K562 (cell line): Measurements from ENCODE around the gene ZFYVE28. TPM values are rescaled to one million over a fixed set of nuclear protein-coding genes. Genes with fewer than 3 reads are reported as not detected.

Source experiments
- ARNT ChIP-seq, 2 experiments: fragments of 450-650 bp; IDR thresholded peaks; 2 replicates each; pipeline ENCODE4 v1.6.1; 2016; ENCODE audit warnings: mild to moderate bottlenecking in 1 of 2
- MAZ ChIP-seq, 2 experiments: fragments of 450-650 bp in 1 of 2; sonication (generic) in 1 of 2; formaldehyde crosslinking; IDR thresholded peaks in 1 of 2; conservative IDR thresholded peaks in 1 of 2; 2 replicates each; pipeline versions ENCODE4 v1.4.0 to v1.5.0; 2020; ENCODE audit warnings: mild to moderate bottlenecking in 1 of 2, missing genetic modification reagents in 1 of 2
- MCM3 ChIP-seq: fragments of 450-650 bp; IDR thresholded peaks from 2 replicates; pipeline ENCODE4 v1.6.1; 2016
- RAD21 ChIP-seq, 2 experiments: fragments of 250-450 bp in 1 of 2; fragments of 450-650 bp in 1 of 2; sonication (Bioruptor Pico) in 1 of 2; formaldehyde crosslinking in 1 of 2; IDR thresholded peaks in 1 of 2; conservative IDR thresholded peaks in 1 of 2; 2 replicates each; pipeline versions ENCODE4 v1.4.0 to v1.8.0; 2020 to 2022; ENCODE audit warnings: mild to moderate bottlenecking in 2 of 2, moderate library complexity in 1 of 2
- SETDB1 ChIP-seq: IDR thresholded peaks from one replicate; pipeline ENCODE4 v1.6.1; 2012; ENCODE audit warnings: low read length, control low read depth, inconsistent platforms
- SMAD4 ChIP-seq: fragments of 250-450 bp; sonication (Bioruptor Pico); conservative IDR thresholded peaks from 2 replicates; pipeline ENCODE4 v1.8.0; 2021; ENCODE audit warnings: inconsistent platforms, mild to moderate bottlenecking, moderate library complexity
- STAG1 ChIP-seq: sonication (generic); formaldehyde crosslinking; IDR thresholded peaks from 2 replicates; pipeline ENCODE4 v1.5.0; 2020; ENCODE audit warnings: missing genetic modification reagents, borderline replicate concordance
- ZFP91 ChIP-seq: sonication (generic); formaldehyde crosslinking; IDR thresholded peaks from 2 replicates; pipeline ENCODE4 v1.8.0; 2022; ENCODE audit warnings: mild to moderate bottlenecking, missing genetic modification reagents
- ZNF24 ChIP-seq: fragments of 450-650 bp; IDR thresholded peaks from 2 replicates; pipeline ENCODE4 v1.6.1; 2016
- ZNF318 ChIP-seq, 2 experiments: fragments of 450-650 bp; IDR thresholded peaks; 2 replicates each; pipeline ENCODE4 v1.6.1; 2016; ENCODE audit warnings: mild to moderate bottlenecking in 2 of 2, borderline replicate concordance in 1 of 2, low read depth in 1 of 2, moderate library complexity in 1 of 2
- polyA plus RNA-seq, 8 experiments: library from polyadenylated mRNA; depleted of rRNA in 4 of 8; stranded (reverse) in 5 of 8; unstranded in 3 of 8; fragments of >200 nt; fragmentation: Nextera tagmentation in 2 of 8; fragmentation: Illumina TruSeq in 1 of 8; extraction: Ambion mirVana in 2 of 8; extraction: Trizol in 1 of 8; gene quantifications; 2 replicates each; pipeline versions ENCODE4 v1.2.1 to v1.2.3, GENCODE V29; 2011 to 2014; ENCODE audit warnings: inconsistent platforms in 1 of 8, missing spikeins in 1 of 8
- total RNA-seq, 7 experiments: library from RNA; depleted of rRNA in 6 of 7; stranded (reverse); fragments of >200 nt in 6 of 7; fragmentation: Illumina TruSeq in 2 of 7; extraction: Trizol in 2 of 7; gene quantifications; 2 replicates each; pipeline versions ENCODE4 v1.2.1 to v1.2.3, GENCODE V29; 2011 to 2021; ENCODE audit warnings: low replicate concordance in 1 of 7

The ZFYVE28 gene
- total and polyA plus RNA-seq, 9 of the 15 experiments (the other 6 are each of a cell fraction or from before 2014, with no cell fraction given), result 1.3 to 24.8 (median 8.9) TPM

GRCh38 chr4:2441393-2442174 lies 23.1 kb upstream of the ZFYVE28 start (continued):
- TF ChIP-seq ZNF318 (IDR thresholded peaks at IDR 0.05; ENCODE audit: borderline replicate concordance in 1 of 2, low read depth in 1 of 2), result no peak
- TF ChIP-seq RAD21 (CRISPR knock-in tag; conservative IDR thresholded peaks at IDR 0.05 in 1 of 2, IDR thresholded peaks at IDR 0.05 in 1 of 2), result peak; percentile 86 to 98
- TF ChIP-seq SETDB1, result no peak
- TF ChIP-seq STAG1 (CRISPR knock-in tag), result peak; percentile 88
- 0 out of 2 replicates have a peak, but pooled peaks have one; percentile 40 for TF ChIP-seq SMAD4 (CRISPR knock-in tag)
- peak; percentile 62 to 93 for TF ChIP-seq MAZ (CRISPR knock-in tag; conservative IDR thresholded peaks at IDR 0.05 in 1 of 2, IDR thresholded peaks at IDR 0.05 in 1 of 2)
- TF ChIP-seq ARNT (IDR thresholded peaks at IDR 0.05), result no peak
- no peak for TF ChIP-seq ZFP91 (CRISPR knock-in tag)
- no peak for TF ChIP-seq MCM3
- 0 out of 2 replicates have a peak, but pooled peaks have one; percentile 7 for TF ChIP-seq ZNF24
